Measurements from ENCODE around the gene INTS11. TPM values are rescaled to one million over a fixed set of nuclear protein-coding genes. Genes with fewer than 3 reads are reported as not detected.

INTS11 gene
- total and polyA plus RNA-seq, 2 of the 8 experiments (the other 6 are each of a cell fraction or from before 2014, with no cell fraction given): 113 to 243 TPM

- TF ChIP-seq, protein P1, sequence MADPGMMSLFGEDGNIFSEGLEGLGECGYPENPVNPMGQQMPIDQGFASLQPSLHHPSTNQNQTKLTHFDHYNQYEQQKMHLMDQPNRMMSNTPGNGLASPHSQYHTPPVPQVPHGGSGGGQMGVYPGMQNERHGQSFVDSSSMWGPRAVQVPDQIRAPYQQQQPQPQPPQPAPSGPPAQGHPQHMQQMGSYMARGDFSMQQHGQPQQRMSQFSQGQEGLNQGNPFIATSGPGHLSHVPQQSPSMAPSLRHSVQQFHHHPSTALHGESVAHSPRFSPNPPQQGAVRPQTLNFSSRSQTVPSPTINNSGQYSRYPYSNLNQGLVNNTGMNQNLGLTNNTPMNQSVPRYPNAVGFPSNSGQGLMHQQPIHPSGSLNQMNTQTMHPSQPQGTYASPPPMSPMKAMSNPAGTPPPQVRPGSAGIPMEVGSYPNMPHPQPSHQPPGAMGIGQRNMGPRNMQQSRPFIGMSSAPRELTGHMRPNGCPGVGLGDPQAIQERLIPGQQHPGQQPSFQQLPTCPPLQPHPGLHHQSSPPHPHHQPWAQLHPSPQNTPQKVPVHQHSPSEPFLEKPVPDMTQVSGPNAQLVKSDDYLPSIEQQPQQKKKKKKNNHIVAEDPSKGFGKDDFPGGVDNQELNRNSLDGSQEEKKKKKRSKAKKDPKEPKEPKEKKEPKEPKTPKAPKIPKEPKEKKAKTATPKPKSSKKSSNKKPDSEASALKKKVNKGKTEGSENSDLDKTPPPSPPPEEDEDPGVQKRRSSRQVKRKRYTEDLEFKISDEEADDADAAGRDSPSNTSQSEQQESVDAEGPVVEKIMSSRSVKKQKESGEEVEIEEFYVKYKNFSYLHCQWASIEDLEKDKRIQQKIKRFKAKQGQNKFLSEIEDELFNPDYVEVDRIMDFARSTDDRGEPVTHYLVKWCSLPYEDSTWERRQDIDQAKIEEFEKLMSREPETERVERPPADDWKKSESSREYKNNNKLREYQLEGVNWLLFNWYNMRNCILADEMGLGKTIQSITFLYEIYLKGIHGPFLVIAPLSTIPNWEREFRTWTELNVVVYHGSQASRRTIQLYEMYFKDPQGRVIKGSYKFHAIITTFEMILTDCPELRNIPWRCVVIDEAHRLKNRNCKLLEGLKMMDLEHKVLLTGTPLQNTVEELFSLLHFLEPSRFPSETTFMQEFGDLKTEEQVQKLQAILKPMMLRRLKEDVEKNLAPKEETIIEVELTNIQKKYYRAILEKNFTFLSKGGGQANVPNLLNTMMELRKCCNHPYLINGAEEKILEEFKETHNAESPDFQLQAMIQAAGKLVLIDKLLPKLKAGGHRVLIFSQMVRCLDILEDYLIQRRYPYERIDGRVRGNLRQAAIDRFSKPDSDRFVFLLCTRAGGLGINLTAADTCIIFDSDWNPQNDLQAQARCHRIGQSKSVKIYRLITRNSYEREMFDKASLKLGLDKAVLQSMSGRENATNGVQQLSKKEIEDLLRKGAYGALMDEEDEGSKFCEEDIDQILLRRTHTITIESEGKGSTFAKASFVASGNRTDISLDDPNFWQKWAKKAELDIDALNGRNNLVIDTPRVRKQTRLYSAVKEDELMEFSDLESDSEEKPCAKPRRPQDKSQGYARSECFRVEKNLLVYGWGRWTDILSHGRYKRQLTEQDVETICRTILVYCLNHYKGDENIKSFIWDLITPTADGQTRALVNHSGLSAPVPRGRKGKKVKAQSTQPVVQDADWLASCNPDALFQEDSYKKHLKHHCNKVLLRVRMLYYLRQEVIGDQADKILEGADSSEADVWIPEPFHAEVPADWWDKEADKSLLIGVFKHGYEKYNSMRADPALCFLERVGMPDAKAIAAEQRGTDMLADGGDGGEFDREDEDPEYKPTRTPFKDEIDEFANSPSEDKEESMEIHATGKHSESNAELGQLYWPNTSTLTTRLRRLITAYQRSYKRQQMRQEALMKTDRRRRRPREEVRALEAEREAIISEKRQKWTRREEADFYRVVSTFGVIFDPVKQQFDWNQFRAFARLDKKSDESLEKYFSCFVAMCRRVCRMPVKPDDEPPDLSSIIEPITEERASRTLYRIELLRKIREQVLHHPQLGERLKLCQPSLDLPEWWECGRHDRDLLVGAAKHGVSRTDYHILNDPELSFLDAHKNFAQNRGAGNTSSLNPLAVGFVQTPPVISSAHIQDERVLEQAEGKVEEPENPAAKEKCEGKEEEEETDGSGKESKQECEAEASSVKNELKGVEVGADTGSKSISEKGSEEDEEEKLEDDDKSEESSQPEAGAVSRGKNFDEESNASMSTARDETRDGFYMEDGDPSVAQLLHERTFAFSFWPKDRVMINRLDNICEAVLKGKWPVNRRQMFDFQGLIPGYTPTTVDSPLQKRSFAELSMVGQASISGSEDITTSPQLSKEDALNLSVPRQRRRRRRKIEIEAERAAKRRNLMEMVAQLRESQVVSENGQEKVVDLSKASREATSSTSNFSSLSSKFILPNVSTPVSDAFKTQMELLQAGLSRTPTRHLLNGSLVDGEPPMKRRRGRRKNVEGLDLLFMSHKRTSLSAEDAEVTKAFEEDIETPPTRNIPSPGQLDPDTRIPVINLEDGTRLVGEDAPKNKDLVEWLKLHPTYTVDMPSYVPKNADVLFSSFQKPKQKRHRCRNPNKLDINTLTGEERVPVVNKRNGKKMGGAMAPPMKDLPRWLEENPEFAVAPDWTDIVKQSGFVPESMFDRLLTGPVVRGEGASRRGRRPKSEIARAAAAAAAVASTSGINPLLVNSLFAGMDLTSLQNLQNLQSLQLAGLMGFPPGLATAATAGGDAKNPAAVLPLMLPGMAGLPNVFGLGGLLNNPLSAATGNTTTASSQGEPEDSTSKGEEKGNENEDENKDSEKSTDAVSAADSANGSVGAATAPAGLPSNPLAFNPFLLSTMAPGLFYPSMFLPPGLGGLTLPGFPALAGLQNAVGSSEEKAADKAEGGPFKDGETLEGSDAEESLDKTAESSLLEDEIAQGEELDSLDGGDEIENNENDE (IDR thresholded peaks at IDR 0.05; ENCODE audit: insufficient replicate concordance, low read length): no peak
- TF ChIP-seq ASH2L (IDR thresholded peaks at IDR 0.05; ENCODE audit: low read length) (no peak), HDAC2 (IDR thresholded peaks at IDR 0.05; ENCODE audit: borderline replicate concordance in 1 of 2, low read depth in 2 of 2, low read length in 2 of 2) (no peak), E2F6 (IDR thresholded peaks at IDR 0.05) (no peak), EP300 (IDR thresholded peaks at IDR 0.05; ENCODE audit: borderline replicate concordance in 1 of 2, low read depth in 2 of 2, low read length in 2 of 2) (no peak), BCL11A (IDR thresholded peaks at IDR 0.05; ENCODE audit: low read depth in 2 of 2, low read length in 2 of 2) (no peak)
Measured at GRCh38 chr1:1273209-1273511, 51.3 kb downstream of the INTS11 start (continued).

Measured in H1 (cell line).